Measurements from ENCODE around the gene ZNF264. TPM values are rescaled to one million over a fixed set of nuclear protein-coding genes. Genes with fewer than 3 reads are reported as not detected.

ZNF264 gene
- total and polyA plus RNA-seq, 2 of the 8 experiments (the other 6 are each of a cell fraction or from before 2014, with no cell fraction given) = 3.6 to 20.0 TPM

DNA sequence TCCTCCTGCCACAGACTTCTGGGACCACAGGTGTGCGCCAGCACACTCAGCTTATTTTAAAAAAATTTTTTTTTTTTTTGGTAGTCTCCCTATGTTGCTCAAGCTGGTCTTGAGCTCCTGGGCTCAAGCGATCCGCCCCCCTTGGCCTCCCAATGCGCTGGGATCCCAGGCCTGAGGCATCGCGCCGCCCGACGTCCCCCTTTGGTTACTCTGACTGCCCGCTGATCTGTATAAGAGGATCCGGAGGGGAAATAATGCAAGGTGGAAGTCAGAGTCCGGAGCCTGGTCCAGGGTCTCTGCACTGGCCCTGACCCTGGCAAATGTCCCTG, 48.6 kb downstream of the ZNF264 start:
- H3K27me3 ChIP-seq (replicated peaks in 1 of 4; ENCODE audit: control insufficient read depth in 3 of 4, extremely low read depth in 1 of 4, insufficient read depth in 3 of 4, low read length in 3 of 4) = no peaks in the 10 kb centered on the region
- H3K79me2 ChIP-seq (ENCODE audit: control insufficient read depth in 1 of 2, insufficient read depth in 2 of 2, low read length in 2 of 2) = peaks cover 4 to 30% of the 10 kb centered on the region in 2 experiments
- H2AFZ ChIP-seq (ENCODE audit: low read length) = peak overlapping the region; percentile 93; the same call in 1 of the 2 replicates
- H3K18ac ChIP-seq (ENCODE audit: extremely low read depth, low read length) = no peak overlapping the region; the same call in 1 of the 2 replicates
- peak overlapping the region; percentile 95 for H4K8ac ChIP-seq (ENCODE audit: extremely low read depth, insufficient read depth, low read length)
- H4K20me1 ChIP-seq (replicated peaks in 1 of 2; ENCODE audit: control insufficient read depth in 1 of 2, insufficient read depth in 2 of 2, low read length in 2 of 2) = no peaks in the 10 kb centered on the region
- H2AK5ac ChIP-seq (ENCODE audit: low read depth, low read length) = no peak overlapping the region
- peaks cover 4 to 8% (median 5%) of the 10 kb centered on the region in 4 experiments; a peak in 7 of 8 replicates for H3K36me3 ChIP-seq (ENCODE audit: control insufficient read depth in 2 of 4, insufficient read depth in 4 of 4, low read length in 3 of 4)
- TF ChIP-seq JUND (IDR thresholded peaks at IDR 0.05; ENCODE audit: low read length) = no peak
- TF ChIP-seq KDM1A (IDR thresholded peaks at IDR 0.05; ENCODE audit: borderline replicate concordance, low read length) = no peak
- TF ChIP-seq GABPA (IDR thresholded peaks at IDR 0.05; ENCODE audit: borderline replicate concordance, insufficient read depth, low read length) = no peak
- TF ChIP-seq POLR2A (IDR thresholded peaks at IDR 0.05; ENCODE audit: control extremely low read depth in 1 of 2, low read depth in 2 of 2, low read length in 2 of 2) = no peak
- TF ChIP-seq, protein P1, sequence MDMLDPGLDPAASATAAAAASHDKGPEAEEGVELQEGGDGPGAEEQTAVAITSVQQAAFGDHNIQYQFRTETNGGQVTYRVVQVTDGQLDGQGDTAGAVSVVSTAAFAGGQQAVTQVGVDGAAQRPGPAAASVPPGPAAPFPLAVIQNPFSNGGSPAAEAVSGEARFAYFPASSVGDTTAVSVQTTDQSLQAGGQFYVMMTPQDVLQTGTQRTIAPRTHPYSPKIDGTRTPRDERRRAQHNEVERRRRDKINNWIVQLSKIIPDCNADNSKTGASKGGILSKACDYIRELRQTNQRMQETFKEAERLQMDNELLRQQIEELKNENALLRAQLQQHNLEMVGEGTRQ (IDR thresholded peaks at IDR 0.05; ENCODE audit: low read length) = no peak
- no peak for TF ChIP-seq SIN3A (conservative IDR thresholded peaks at IDR 0.05 in 1 of 2, IDR thresholded peaks at IDR 0.05 in 1 of 2; ENCODE audit: low read depth in 1 of 2, low read length in 2 of 2)
- TF ChIP-seq TAF7 (optimal IDR thresholded peaks at IDR 0.05; ENCODE audit: borderline replicate concordance, low read depth, low read length) = no peak
- no peak for TF ChIP-seq SRF (IDR thresholded peaks at IDR 0.05; ENCODE audit: low read depth, low read length)
- 20% methylated on average over 12 of the region's 12 CpGs; no CpG with 5 or more reads in 1 of the 2 experiments for WGBS, 2 experiments (ENCODE audit: extremely low coverage in 1 of 2, insufficient coverage in 1 of 2, insufficient read length in 1 of 2, insufficient replicate concordance in 2 of 2, low coverage in 1 of 2, low lambda C conversion rate in 2 of 2, missing lambda C conversion rate in 1 of 2)
- ChIA-PET CTCF (ENCODE audit: partially characterized antibody) (interaction anchor here (0.7 to 0.9 kb wide), 2 partner anchors 8 to 36 kb away, joined by 3 to 5 read pairs; no protein-coding TSS in a partner anchor), POLR2A (ENCODE audit: partially characterized antibody) (interaction anchor here (0.6 to 2.2 kb wide), 14 partner anchors 9 to 94 kb away, joined by 3 to 11 read pairs (median 4); partner anchors contain the start of genes AURKC and ZNF264)
- H3K4me3 ChIP-seq (ENCODE audit: extremely low read depth in 1 of 4, insufficient read depth in 2 of 4, low read depth in 3 of 4, low read length in 4 of 4) = peak overlapping the region; percentile 95 to 98 (median 96)
- no peak overlapping the region for H3K4ac ChIP-seq (replicated peaks; ENCODE audit: insufficient read length, low read depth, low read length)
- H3K4me1 ChIP-seq (replicated peaks in 1 of 4; ENCODE audit: control insufficient read depth in 3 of 4, insufficient read depth in 4 of 4, low read length in 3 of 4) = peaks cover 0 to 4% (median 2%) of the 10 kb centered on the region in 4 experiments; a peak in 2 of 7 replicates
- H3K14ac ChIP-seq (ENCODE audit: insufficient read length) = no peak overlapping the region
- H3K9ac ChIP-seq (replicated peaks in 1 of 4; ENCODE audit: extremely low read depth in 1 of 4, low read depth in 3 of 4, low read length in 3 of 4) = peak overlapping the region; percentile 84 to 92 (median 87)
- H3K4me2 ChIP-seq (ENCODE audit: insufficient read depth in 1 of 2, low read depth in 2 of 2, low read length in 2 of 2) = peak overlapping the region; percentile 87 to 89
- no peak overlapping the region for H2BK12ac ChIP-seq (ENCODE audit: low read depth, low read length)
- peak overlapping the region; percentile 77; the same call in 1 of the 2 replicates for H3K27ac ChIP-seq (ENCODE audit: low read depth, low read length)
- H2BK15ac ChIP-seq (ENCODE audit: low read length) = no peak overlapping the region
- DNase-seq (ENCODE audit: low read depth in 1 of 2, low spot score in 2 of 2) = no peak
- no peak overlapping the region for H3K23ac ChIP-seq (ENCODE audit: insufficient read length)
- H3K79me1 ChIP-seq (ENCODE audit: low read depth, low read length) = peaks cover 10% of the 10 kb centered on the region; the same call in 1 of the 2 replicates
- H2BK5ac ChIP-seq (ENCODE audit: low read depth, low read length) = peak overlapping the region; percentile 61
- H4K91ac ChIP-seq (replicated peaks; ENCODE audit: insufficient read length, low read length) = peak overlapping the region; percentile 56
- peaks cover 8% of the 10 kb centered on the region for H3K23me2 ChIP-seq (ENCODE audit: low read depth, low read length)
- H2BK20ac ChIP-seq (ENCODE audit: low read length) = no peak overlapping the region
- H2BK120ac ChIP-seq (replicated peaks; ENCODE audit: low read depth, low read length) = no peak overlapping the region
- no peaks in the 10 kb centered on the region for H3K9me3 ChIP-seq (ENCODE audit: insufficient read depth in 2 of 2, low read depth in 1 of 2, low read length in 1 of 2)
- peak overlapping the region; percentile 94 for H4K5ac ChIP-seq (ENCODE audit: insufficient read length, low read depth, low read length)
- no peak for FAIRE-seq
- H3K56ac ChIP-seq (replicated peaks; ENCODE audit: insufficient read length, low read depth, low read length) = no peak overlapping the region

Data from H1 (cell line).